Neural progenitor cell (in vitro differentiated cells): ENCODE data around the gene GNG7. TPM values are rescaled to one million over a fixed set of nuclear protein-coding genes. Genes with fewer than 3 reads are reported as not detected.

Experiments used
- DNase-seq: peaks from one replicate; pipeline ENCODE4 v3.0.0-alpha.2; 2016; ENCODE audit warnings: low spot score
- H2AFZ ChIP-seq: fragments of 200-600 bp; sonication (generic); replicated peaks from 2 replicates; pipeline ENCODE4 v1.6.1; 2016; ENCODE audit warnings: antibody characterized with exemption
- H3F3A ChIP-seq: fragments of 200-600 bp; sonication (generic); 2 replicates; pipeline ENCODE4 v1.6.1; 2016; ENCODE audit warnings: antibody characterized with exemption, low read depth
- H3K27ac ChIP-seq: fragments of 200-600 bp; sonication (generic); 2 replicates; pipeline ENCODE4 v1.5.1; 2016; ENCODE audit warnings: mild to moderate bottlenecking
- H3K27me3 ChIP-seq: fragments of 200-600 bp; sonication (generic); 2 replicates; pipeline ENCODE4 v1.6.1; 2016; ENCODE audit warnings: mild to moderate bottlenecking, moderate library complexity
- H3K36me3 ChIP-seq: fragments of 200-600 bp; sonication (generic); 2 replicates; pipeline ENCODE4 v1.5.1; 2016
- H3K4me1 ChIP-seq: fragments of 200-600 bp; sonication (generic); 2 replicates; pipeline ENCODE4 v1.6.1; 2016; ENCODE audit warnings: mixed run types
- H3K4me2 ChIP-seq: fragments of 200-600 bp; sonication (generic); 2 replicates; pipeline ENCODE4 v1.6.1; 2016
- H3K4me3 ChIP-seq: fragments of 200-600 bp; sonication (generic); 2 replicates; pipeline ENCODE4 v1.5.1; 2016
- H3K79me2 ChIP-seq: fragments of 200-600 bp; sonication (generic); 2 replicates; pipeline ENCODE4 v1.6.1; 2016; ENCODE audit warnings: low read depth
- H3K9ac ChIP-seq: fragments of 200-600 bp; sonication (generic); 2 replicates; pipeline ENCODE4 v1.6.1; 2016
- H3K9me3 ChIP-seq: fragments of 200-600 bp; sonication (generic); 2 replicates; pipeline ENCODE4 v1.5.1; 2016; ENCODE audit warnings: low read depth
- H4K20me1 ChIP-seq: fragments of 200-600 bp; sonication (generic); 2 replicates; pipeline ENCODE4 v1.6.1; 2016; ENCODE audit warnings: low read depth
- H3K27ac Mint-ChIP-seq: 3 replicates; pipeline ENCODE4 v1.8.0; 2021; ENCODE audit warnings: mixed read lengths
- H3K27me3 Mint-ChIP-seq: 2 replicates; pipeline ENCODE4 v1.8.0; 2022; ENCODE audit warnings: low read depth, mild to moderate bottlenecking, inconsistent platforms, moderate library complexity, mixed read lengths; ENCODE audit not compliant: insufficient read depth
- H3K36me3 Mint-ChIP-seq: 3 replicates; pipeline ENCODE4 v1.8.0; 2021; ENCODE audit warnings: mixed read lengths
- H3K4me1 Mint-ChIP-seq: 3 replicates; pipeline ENCODE4 v1.8.0; 2021; ENCODE audit warnings: mixed read lengths
- H3K4me3 Mint-ChIP-seq: 3 replicates; pipeline ENCODE4 v1.8.0; 2021; ENCODE audit warnings: mild to moderate bottlenecking, moderate library complexity, mixed read lengths
- H3K9me3 Mint-ChIP-seq: 3 replicates; pipeline ENCODE4 v1.8.0; 2020; ENCODE audit warnings: mixed read lengths
- CTCF ChIP-seq: fragments of 200-600 bp; sonication (generic); IDR thresholded peaks from 2 replicates; pipeline ENCODE4 v1.5.1; 2017; ENCODE audit warnings: antibody characterized with exemption, mild to moderate bottlenecking
- EZH2 ChIP-seq: fragments of 200-600 bp; sonication (generic); IDR thresholded peaks from 2 replicates; pipeline ENCODE4 v1.6.1; 2017; ENCODE audit warnings: antibody characterized with exemption, mild to moderate bottlenecking, moderate library complexity
- EZH2phosphoT487 ChIP-seq: fragments of 200-600 bp; sonication (generic); IDR thresholded peaks from 2 replicates; pipeline ENCODE4 v1.6.1; 2017; ENCODE audit warnings: antibody characterized with exemption
- total RNA-seq: library from RNA; depleted of rRNA; stranded (reverse); fragments of >200 nt; gene quantifications from 2 replicates; pipeline ENCODE4 v1.2.3, GENCODE V29; 2015; ENCODE audit warnings: low replicate concordance

Gene GNG7
- total RNA-seq, 1 donor from 2014 or later = 7.0 TPM

GRCh38 chr19:2719232-2719735 lies 16.8 kb upstream of the GNG7 start:
- H3K27me3 ChIP-seq = peaks cover 41% of the 10 kb centered on the region
- H3K9me3 Mint-ChIP-seq = peaks cover 11% of the 10 kb centered on the region

DNA sequence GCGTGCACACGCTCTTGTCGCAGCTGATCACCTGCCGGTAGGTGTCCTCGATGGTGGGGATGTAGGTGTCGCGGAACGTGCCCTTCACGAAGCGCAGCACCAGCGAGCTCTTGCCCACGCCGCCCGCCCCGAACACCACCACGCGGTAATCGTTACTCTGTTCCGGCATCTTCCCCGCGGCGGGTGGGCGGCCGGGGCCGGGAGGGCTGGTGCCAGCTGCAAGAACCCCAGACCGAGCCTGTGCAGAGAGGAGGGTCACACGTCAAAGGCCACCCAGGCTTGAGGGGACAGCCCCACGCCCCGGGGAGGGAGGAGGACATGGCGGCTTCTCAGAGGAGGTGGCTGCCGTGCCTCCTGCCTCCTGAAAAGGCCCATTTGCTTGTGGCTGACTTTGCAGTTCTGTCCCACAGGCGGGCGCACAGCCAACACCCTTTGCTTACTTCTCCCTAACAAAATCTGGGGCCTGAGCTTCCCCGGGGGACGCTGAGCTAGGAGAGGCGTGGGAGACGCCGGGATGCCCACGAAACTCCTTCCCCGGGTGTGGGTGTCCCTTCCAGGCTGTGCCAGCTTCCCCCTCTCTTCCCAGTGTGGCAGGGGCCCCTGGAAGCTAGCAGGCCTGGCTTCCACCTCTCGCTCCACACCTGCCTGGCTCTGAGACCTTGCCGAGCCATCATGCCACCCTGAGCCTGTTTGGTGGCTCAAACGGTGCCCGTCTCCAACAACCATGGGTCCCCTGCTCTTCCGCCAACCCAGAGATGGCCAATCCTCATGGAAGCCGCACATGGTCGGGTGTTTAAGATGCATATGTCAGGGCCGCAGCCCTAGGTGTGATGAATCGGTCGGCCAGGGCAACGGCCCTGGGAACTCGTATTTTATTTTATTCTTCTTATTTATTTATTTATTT lies 15.4 kb upstream of the GNG7 start:
- Histone ChIP-seq H3K4me3 (no peak overlapping the region), H3K36me3 (no peaks in the 10 kb centered on the region), H3F3A (peaks cover 21% of the 10 kb centered on the region), H3K4me1 (peaks cover 15% of the 10 kb centered on the region), H3K79me2 (no peaks in the 10 kb centered on the region), H2AFZ (no peak overlapping the region), H3K9ac (no peak overlapping the region), H3K27ac (no peak overlapping the region), H3K27me3 (peaks cover 28% of the 10 kb centered on the region), H3K4me2 (no peak overlapping the region), H3K9me3 (no peaks in the 10 kb centered on the region), H4K20me1 (peaks cover 23% of the 10 kb centered on the region)
- no peak for DNase-seq
- H3K4me1 Mint-ChIP-seq = peaks cover 10% of the 10 kb centered on the region
- H3K27me3 Mint-ChIP-seq = peaks cover 23% of the 10 kb centered on the region
- no peak for TF ChIP-seq EZH2phosphoT487
- TF ChIP-seq CTCF = no peak
- TF ChIP-seq EZH2 = no peak
- peak overlapping the region; percentile 46 for H3K27ac Mint-ChIP-seq
- H3K36me3 Mint-ChIP-seq = peaks cover 17% of the 10 kb centered on the region
- H3K4me3 Mint-ChIP-seq = no peak overlapping the region
- H3K9me3 Mint-ChIP-seq = peaks cover 11% of the 10 kb centered on the region

More at GRCh38 chr19:2719232-2719735, 16.8 kb upstream of the GNG7 start:
- H4K20me1 ChIP-seq = peaks cover 23% of the 10 kb centered on the region
- DNase-seq = no peak
- Mint-ChIP-seq H3K36me3 (peaks cover 17% of the 10 kb centered on the region), H3K27me3 (peaks cover 23% of the 10 kb centered on the region), H3K4me3 (peak overlapping the region; percentile 85), H3K27ac (no peak overlapping the region), H3K4me1 (peaks cover 12% of the 10 kb centered on the region)
- H3F3A ChIP-seq = peaks cover 21% of the 10 kb centered on the region
- no peak overlapping the region for H3K9ac ChIP-seq
- no peak overlapping the region for H3K27ac ChIP-seq
- no peaks in the 10 kb centered on the region for H3K79me2 ChIP-seq
- H3K4me1 ChIP-seq = peaks cover 15% of the 10 kb centered on the region
- H3K9me3 ChIP-seq = no peaks in the 10 kb centered on the region
- TF ChIP-seq EZH2phosphoT487 = no peak
- no peak for TF ChIP-seq CTCF
- no peak for TF ChIP-seq EZH2
- H3K36me3 ChIP-seq = no peaks in the 10 kb centered on the region
- H2AFZ ChIP-seq = no peak overlapping the region
- H3K4me3 ChIP-seq = no peak overlapping the region
- H3K4me2 ChIP-seq = no peak overlapping the region

DNA sequence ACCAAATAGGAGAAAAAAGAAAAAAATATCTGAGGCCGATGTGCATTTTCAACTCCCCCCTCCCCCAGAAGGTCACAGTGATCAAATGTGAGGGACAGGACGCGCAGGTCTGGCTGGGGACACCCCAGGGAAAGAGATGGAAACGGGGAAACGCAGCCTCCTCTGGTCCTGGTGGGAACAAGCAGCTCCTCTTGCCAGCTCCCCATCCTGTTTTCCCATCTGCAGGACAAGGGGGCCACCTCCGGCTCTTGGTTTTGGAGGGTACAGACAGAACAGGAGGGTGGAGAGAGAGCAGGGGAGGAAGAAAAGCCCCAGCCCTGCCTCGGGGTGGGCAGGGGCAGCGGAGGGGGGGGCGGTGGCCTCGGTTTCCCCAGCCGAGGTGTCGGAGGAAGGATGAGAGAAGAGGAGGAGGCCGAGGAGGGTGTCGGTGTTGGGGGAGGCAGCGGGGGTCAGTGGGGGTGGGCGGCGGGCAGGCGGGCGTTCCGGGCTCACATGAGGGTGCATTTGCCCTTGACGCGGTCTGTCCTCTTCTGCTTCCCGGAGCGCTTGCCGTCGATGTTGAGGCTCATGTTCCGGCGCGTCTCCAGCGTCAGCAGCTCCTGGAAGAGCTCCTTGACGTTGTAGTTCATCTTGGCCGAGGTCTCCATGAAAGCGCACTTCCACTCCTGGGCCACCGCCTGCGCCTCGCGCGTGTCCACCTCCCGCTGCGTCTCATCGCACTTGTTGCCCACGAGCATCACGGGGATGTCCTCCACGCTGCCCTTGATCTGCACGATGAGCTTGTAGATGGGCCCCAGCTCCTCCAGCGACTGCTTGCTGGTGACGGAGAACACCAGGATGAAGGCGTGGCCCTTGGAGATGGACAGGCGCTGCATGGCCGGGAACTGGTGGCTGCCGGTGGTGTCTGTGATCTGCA lies 14.5 kb upstream of the GNG7 start:
- H3K9me3 Mint-ChIP-seq = peaks cover 11% of the 10 kb centered on the region
- H3K4me2 ChIP-seq = no peak overlapping the region
- H3K79me2 ChIP-seq = no peaks in the 10 kb centered on the region
- peaks cover 15% of the 10 kb centered on the region for H3K4me1 ChIP-seq
- H3F3A ChIP-seq = peaks cover 21% of the 10 kb centered on the region
- H3K27ac Mint-ChIP-seq = no peak overlapping the region
- H3K4me3 Mint-ChIP-seq = no peak overlapping the region
- H3K27me3 Mint-ChIP-seq = peaks cover 18% of the 10 kb centered on the region
- TF ChIP-seq EZH2 (no peak), CTCF (no peak), EZH2phosphoT487 (no peak)
- no peak overlapping the region for H3K27ac ChIP-seq
- H3K4me1 Mint-ChIP-seq = peaks cover 9% of the 10 kb centered on the region
- H2AFZ ChIP-seq = no peak overlapping the region
- H3K27me3 ChIP-seq = peaks cover 19% of the 10 kb centered on the region
- no peaks in the 10 kb centered on the region for H3K36me3 ChIP-seq
- H4K20me1 ChIP-seq = peaks cover 23% of the 10 kb centered on the region
- no peak for DNase-seq
- no peak overlapping the region for H3K9ac ChIP-seq
- H3K36me3 Mint-ChIP-seq = peaks cover 17% of the 10 kb centered on the region
- no peaks in the 10 kb centered on the region for H3K9me3 ChIP-seq
- no peak overlapping the region for H3K4me3 ChIP-seq
